ENCODE data around the gene CDX1. TPM values are rescaled to one million over a fixed set of nuclear protein-coding genes. Genes with fewer than 3 reads are reported as not detected.

Gene CDX1
- total RNA-seq, 2 experiments from 2014 or later, result not detected

DNA sequence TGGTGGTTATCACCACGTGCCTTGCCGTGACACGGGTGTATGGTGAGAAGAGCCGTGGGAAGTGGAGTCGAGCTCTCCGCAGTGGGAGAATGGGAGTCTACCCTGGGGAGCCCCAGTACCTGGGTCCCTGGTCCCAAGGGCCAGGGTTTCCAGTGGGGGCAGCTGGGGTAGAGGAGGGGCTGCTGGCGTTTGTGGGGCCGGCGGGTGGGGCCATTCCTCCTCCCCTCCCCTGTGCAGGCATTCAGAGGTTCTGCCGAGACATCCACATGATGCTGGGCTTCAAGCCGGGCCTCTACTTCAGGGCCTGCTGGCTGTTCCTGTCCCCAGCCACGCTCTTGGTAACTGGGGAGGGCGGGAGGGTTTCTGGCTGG, 38.0 kb downstream of the CDX1 start:
- Mint-ChIP-seq H3K9me3 (no peaks in the 10 kb centered on the region), H3K36me3 (ENCODE audit: low read depth) (no peaks in the 10 kb centered on the region), H3K4me1 (ENCODE audit: low read depth) (peaks cover 10% of the 10 kb centered on the region), H3K27ac (no peak overlapping the region), H3K4me3 (no peak overlapping the region), H3K27me3 (peaks cover 19% of the 10 kb centered on the region)
- Histone ChIP-seq H3K36me3 (ENCODE audit: insufficient read depth, low read length) (no peaks in the 10 kb centered on the region), H3K27me3 (ENCODE audit: control insufficient read depth in 1 of 2, insufficient read depth in 2 of 2, low read length in 2 of 2) (peaks cover 6 to 8% of the 10 kb centered on the region in 2 experiments), H3K4me3 (ENCODE audit: low read length) (no peak overlapping the region), H3K9me3 (ENCODE audit: control insufficient read depth in 1 of 2, insufficient read depth in 1 of 2, low read length in 2 of 2) (peaks cover 0 to 8% of the 10 kb centered on the region in 2 experiments), H3K4me1 (ENCODE audit: insufficient read depth, low read length) (peaks cover 12% of the 10 kb centered on the region), H3K27ac (ENCODE audit: low read depth in 1 of 2, low read length in 2 of 2) (no peak overlapping the region)
- DNase-seq (no peak), ATAC-seq (ENCODE audit: poor library complexity) (no peak)
- CTCF ChIA-PET, result no interaction called here
- no peak for TF ChIP-seq CTCF (IDR thresholded peaks at IDR 0.05)
- intact Hi-C loops (cut with DNase I, micrococcal nuclease), result no loop called here
- POLR2A ChIA-PET, result no interaction called here

DNA sequence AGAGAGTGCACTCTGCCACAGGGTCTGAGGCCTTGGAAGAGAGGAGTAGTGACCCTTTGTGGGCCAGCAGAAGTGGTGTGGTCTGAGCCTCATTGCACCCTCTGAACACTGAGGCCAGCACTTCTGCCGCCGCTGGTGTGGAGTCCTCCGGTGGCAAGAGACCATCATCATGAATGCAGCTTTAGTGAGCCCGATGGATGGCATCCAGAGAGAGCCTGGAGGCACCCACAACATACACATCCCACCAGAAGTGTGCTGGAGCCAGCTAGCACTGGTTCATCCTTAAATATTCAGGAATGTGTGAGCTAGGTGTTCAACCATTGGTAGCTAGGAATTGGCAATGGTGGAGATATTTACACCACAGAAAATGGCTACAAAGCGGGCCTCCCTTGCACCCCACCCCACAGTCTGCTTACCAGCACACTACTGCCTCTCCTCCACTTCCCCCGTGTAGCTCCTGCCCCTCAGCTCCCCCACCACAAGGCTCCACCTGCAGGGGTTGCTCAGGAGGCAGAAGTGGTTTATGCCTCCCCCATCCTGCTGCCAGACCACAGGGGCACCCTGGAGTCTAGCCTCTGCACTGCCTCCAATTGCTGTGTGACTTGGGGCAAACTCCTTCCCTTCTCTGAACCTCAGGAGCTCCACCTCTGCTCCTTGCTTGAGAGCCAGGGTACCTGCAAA, 39.7 kb downstream of the CDX1 start:
- Histone ChIP-seq H3K4me3 (ENCODE audit: low read length) (no peak overlapping the region), H3K36me3 (ENCODE audit: insufficient read depth, low read length) (no peaks in the 10 kb centered on the region), H3K27ac (ENCODE audit: low read depth in 1 of 2, low read length in 2 of 2) (no peak overlapping the region), H3K9me3 (ENCODE audit: control insufficient read depth in 1 of 2, insufficient read depth in 1 of 2, low read length in 2 of 2) (peaks cover 0 to 4% of the 10 kb centered on the region in 2 experiments), H3K27me3 (ENCODE audit: control insufficient read depth in 1 of 2, insufficient read depth in 2 of 2, low read length in 2 of 2) (peaks cover 8% of the 10 kb centered on the region in 2 experiments), H3K4me1 (ENCODE audit: insufficient read depth, low read length) (peaks cover 15% of the 10 kb centered on the region)
- Mint-ChIP-seq H3K36me3 (ENCODE audit: low read depth) (no peaks in the 10 kb centered on the region), H3K4me3 (no peak overlapping the region), H3K27me3 (peaks cover 19% of the 10 kb centered on the region), H3K9me3 (no peaks in the 10 kb centered on the region), H3K4me1 (ENCODE audit: low read depth) (peaks cover 10% of the 10 kb centered on the region), H3K27ac (no peak overlapping the region)
- intact Hi-C loops (cut with DNase I, micrococcal nuclease), result no loop called here
- POLR2A ChIA-PET, result no interaction called here
- no peak for TF ChIP-seq CTCF (IDR thresholded peaks at IDR 0.05)
- CTCF ChIA-PET, result no interaction called here
- DNase-seq (no peak), ATAC-seq (ENCODE audit: poor library complexity) (no peak)

DNA sequence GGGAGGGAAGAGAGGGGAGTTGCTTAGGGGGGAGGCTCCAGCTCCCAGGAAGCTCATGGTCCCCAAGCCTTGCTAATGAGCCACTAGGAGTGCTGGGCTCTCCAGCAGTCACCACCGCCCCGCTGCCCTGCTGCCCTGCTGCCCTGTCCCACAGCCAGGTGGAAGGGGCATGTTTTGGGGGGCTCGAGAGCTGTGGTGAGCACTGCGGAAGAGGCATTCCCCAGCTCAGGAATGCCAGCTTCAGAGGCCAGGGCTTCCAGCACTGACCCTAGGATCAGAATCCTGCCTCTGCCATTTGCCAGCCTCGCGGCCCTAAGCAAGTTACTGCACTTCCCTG, 40.2 kb downstream of the CDX1 start:
- DNase-seq (no peak), ATAC-seq (ENCODE audit: poor library complexity) (no peak)
- H3K27me3 Mint-ChIP-seq, result peaks cover 19% of the 10 kb centered on the region
- ChIA-PET POLR2A (no interaction called here), CTCF (no interaction called here)
- no peaks in the 10 kb centered on the region for H3K36me3 Mint-ChIP-seq (ENCODE audit: low read depth)
- peaks cover 10% of the 10 kb centered on the region for H3K4me1 Mint-ChIP-seq (ENCODE audit: low read depth)
- peaks cover 8% of the 10 kb centered on the region in 2 experiments for H3K27me3 ChIP-seq (ENCODE audit: control insufficient read depth in 1 of 2, insufficient read depth in 2 of 2, low read length in 2 of 2)
- peaks cover 15% of the 10 kb centered on the region for H3K4me1 ChIP-seq (ENCODE audit: insufficient read depth, low read length)
- no peak overlapping the region for H3K27ac ChIP-seq (ENCODE audit: low read depth in 1 of 2, low read length in 2 of 2)
- no peak for TF ChIP-seq CTCF (IDR thresholded peaks at IDR 0.05)
- no peaks in the 10 kb centered on the region for H3K9me3 Mint-ChIP-seq
- no peaks in the 10 kb centered on the region for H3K36me3 ChIP-seq (ENCODE audit: insufficient read depth, low read length)
- H3K9me3 ChIP-seq (ENCODE audit: control insufficient read depth in 1 of 2, insufficient read depth in 1 of 2, low read length in 2 of 2), result peaks cover 0 to 4% of the 10 kb centered on the region in 2 experiments
- no peak overlapping the region for H3K4me3 Mint-ChIP-seq
- intact Hi-C loops (cut with DNase I, micrococcal nuclease), result no loop called here
- no peak overlapping the region for H3K27ac Mint-ChIP-seq
- no peak overlapping the region for H3K4me3 ChIP-seq (ENCODE audit: low read length)
